NCI-H82 treated with DMSO at 0.1 percent for 48 hours (cell line): ENCODE data around the gene HCFC1R1.
A peak's percentile ranks its signal among the peaks of the same experiment; 100 is the strongest.
"Not testable (repeated sequence)": the region's sequence is repeated elsewhere in the genome, so short reads cannot be mapped to it uniquely, and the experiment has no call there.

Source experiments
- DNase-seq: peaks from one replicate; lab custom pipeline; 2025; ENCODE audit not compliant: unreplicated experiment; lab: John Stamatoyannopoulos, UW

The HCFC1R1 gene

GRCh38 chr16:3023669-3024478 lies at the start of gene HCFC1R1, which contains the start of gene THOC6:
HCFC1R1 (minus strand) TSS chr16:3023942; CDS start chr16:3023941, 1 bp downstream.
THOC6 (plus strand) TSS chr16:3024035; CDS start chr16:3024327, 292 bp downstream.
- peak; percentile 94 for DNase-seq

- no peak for DNase-seq
Observed at GRCh38 chr16:3073448-3073847, 49.7 kb upstream of the HCFC1R1 start.

- not testable (repeated sequence) for DNase-seq
Observed at GRCh38 chr16:3072576-3073263, 49.0 kb upstream of the HCFC1R1 start.

- not testable (repeated sequence) for DNase-seq
Observed at GRCh38 chr16:3072148-3072547, 48.4 kb upstream of the HCFC1R1 start.

GRCh38 chr16:3071655-3072054 lies 47.9 kb upstream of the HCFC1R1 start:
- no peak for DNase-seq

- DNase-seq, result no peak
Observed at GRCh38 chr16:3070608-3071111, 46.9 kb upstream of the HCFC1R1 start.

- not testable (repeated sequence) for DNase-seq
Observed at GRCh38 chr16:3069146-3069545, 45.4 kb upstream of the HCFC1R1 start.

GRCh38 chr16:3068487-3068886 lies 44.7 kb upstream of the HCFC1R1 start:
- DNase-seq, result no peak

GRCh38 chr16:3066440-3066748 lies 42.7 kb upstream of the HCFC1R1 start:
- DNase-seq, result no peak

- no peak for DNase-seq
Observed at GRCh38 chr16:3065742-3066439, 42.1 kb upstream of the HCFC1R1 start.

GRCh38 chr16:3065069-3065741 lies 41.5 kb upstream of the HCFC1R1 start, which contains the start of gene IL32:
IL32 (plus strand) TSS chr16:3065640; CDS start chr16:3065812, 172 bp downstream.
- DNase-seq, result no peak

- DNase-seq, result no peak
Observed at GRCh38 chr16:3063625-3064386, 40.1 kb upstream of the HCFC1R1 start.

GRCh38 chr16:3062553-3062952 lies 38.8 kb upstream of the HCFC1R1 start:
- no peak for DNase-seq

GRCh38 chr16:3060339-3061127 lies 36.8 kb upstream of the HCFC1R1 start:
- DNase-seq, result peak; percentile 68

GRCh38 chr16:3059723-3060242 lies 36.0 kb upstream of the HCFC1R1 start:
- no peak for DNase-seq

- DNase-seq, result peak; percentile 56
Observed at GRCh38 chr16:3059041-3059722, 35.4 kb upstream of the HCFC1R1 start.

GRCh38 chr16:3058139-3059030 lies 34.6 kb upstream of the HCFC1R1 start:
- peak; percentile 22 for DNase-seq
